ENCODE data around the gene PIK3R6.

DNA sequence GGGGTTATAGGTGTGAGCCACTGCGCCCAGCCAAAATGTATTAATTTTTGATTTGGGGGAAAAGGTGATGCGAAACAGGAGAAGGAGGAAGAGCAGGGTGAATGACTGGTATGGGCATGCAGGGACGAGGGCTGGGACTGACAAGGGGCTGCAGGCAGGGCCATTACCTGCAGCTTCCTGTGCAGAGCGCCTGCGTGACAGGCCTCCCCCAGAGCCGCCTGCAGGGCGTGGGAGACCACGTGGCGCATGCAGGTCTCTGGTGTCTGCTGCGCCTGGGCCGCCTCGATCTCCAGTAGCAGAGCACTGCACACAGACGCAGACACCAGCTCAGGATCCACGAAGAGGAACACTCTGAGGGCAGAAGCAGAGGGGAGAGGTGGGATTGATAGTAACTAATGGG lies 32.4 kb downstream of the PIK3R6 start:
- no peak for TF ChIP-seq EZH2 (IDR thresholded peaks at IDR 0.05)
- TF ChIP-seq POLR2AphosphoS5 (IDR thresholded peaks at IDR 0.05; ENCODE audit: borderline replicate concordance, low read depth, low read length), result no peak
